GM12878 (cell line): ENCODE data around the gene HS3ST2. TPM values are rescaled to one million over a fixed set of nuclear protein-coding genes. Genes with fewer than 3 reads are reported as not detected.
A peak's percentile ranks its signal among the peaks of the same experiment; 100 is the strongest.

ENCODE experiments used
- ATAC-seq: fragments of 200-7000 bp; cut with Tn5 transposase; 3 replicates; pipeline ENCODE4 v1.9.1; 2020; ENCODE audit warnings: mild to moderate bottlenecking, moderate library complexity
- BruUV-seq: library from RNA; stranded (reverse); fragments of 400-500 nt; replicated peaks from 2 replicates; lab custom pipeline; 2021; lab: Mats Ljungman, UMichigan
- CTCF ChIA-PET: fragments of 300-600 bp; sonication (Branson Sonifier 250); formaldehyde crosslinking; extraction: SDS; loops from one replicate; lab custom pipeline; 2021; ENCODE audit warnings: inconsistent platforms; lab: Yijun Ruan, JAX
- POLR2A ChIA-PET: fragments of 350-600 bp; formaldehyde crosslinking; extraction: SDS; loops from one replicate; lab custom pipeline; 2021; ENCODE audit warnings: inconsistent platforms; lab: Charles Lee
- RAD21 ChIA-PET: fragments of 300-600 bp; sonication (Branson Sonifier 250); formaldehyde crosslinking; loops from one replicate; lab custom pipeline; 2023; ENCODE audit warnings: antibody characterized with exemption; ENCODE audit not compliant: unreplicated experiment; lab: Charles Lee
- SMC1A ChIA-PET: fragments of 300-600 bp; sonication (Branson Sonifier 250); formaldehyde crosslinking; loops from one replicate; lab custom pipeline; 2023; ENCODE audit not compliant: unreplicated experiment, uncharacterized antibody; lab: Charles Lee
- DNase-seq: peaks from one replicate; pipeline ENCODE4 v3.0.0-alpha.2; 2011; ENCODE audit warnings: low read depth, low spot score
- FAIRE-seq: peaks from 3 replicates; lab custom pipeline; 2011; peaks lifted over from hg19 to GRCh38; lab: Jason Lieb, UNC
- H2AFZ ChIP-seq: 2 replicates; pipeline ENCODE4 v1.6.0; 2011; ENCODE audit warnings: low read depth, low read length, control low read depth; ENCODE audit not compliant: control insufficient read depth
- H3K27ac ChIP-seq: 2 replicates; pipeline ENCODE4 v1.5.1; 2011; ENCODE audit warnings: control low read depth; ENCODE audit not compliant: control insufficient read depth, insufficient read depth
- H3K27me3 ChIP-seq, 2 experiments: replicated peaks in 1 of 2; 2 replicates each; pipeline versions ENCODE4 v1.6.0 to v1.6.1; 2011; ENCODE audit warnings: low read length in 1 of 2; ENCODE audit not compliant: control insufficient read depth in 2 of 2, insufficient read depth in 2 of 2
- H3K36me3 ChIP-seq, 2 experiments: 2 replicates each; pipeline ENCODE4 v1.5.1; 2011; ENCODE audit warnings: low read length in 1 of 2; ENCODE audit not compliant: control insufficient read depth in 2 of 2, insufficient read depth in 2 of 2
- H3K4me1 ChIP-seq: 2 replicates; pipeline ENCODE4 v1.6.1; 2011; ENCODE audit warnings: mild to moderate bottlenecking, low read length, moderate library complexity, mixed read lengths; ENCODE audit not compliant: control insufficient read depth, insufficient read depth
- H3K4me2 ChIP-seq: 2 replicates; pipeline ENCODE4 v1.6.0; 2011; ENCODE audit warnings: control low read depth; ENCODE audit not compliant: control insufficient read depth, insufficient read depth
- H3K4me3 ChIP-seq: fragments of 200-600 bp; sonication (generic); 2 replicates; pipeline ENCODE4 v1.5.1; 2016
- H3K79me2 ChIP-seq: 2 replicates; pipeline ENCODE4 v1.6.0; 2011; ENCODE audit warnings: low read length; ENCODE audit not compliant: control insufficient read depth, insufficient read depth
- H3K9ac ChIP-seq: 2 replicates; pipeline ENCODE4 v1.8.0; 2011; ENCODE audit warnings: low read length, control low read depth, mixed read lengths; ENCODE audit not compliant: control insufficient read depth, insufficient read depth
- H3K9me3 ChIP-seq: replicated peaks from 3 replicates; pipeline ENCODE4 v1.5.1; 2011; ENCODE audit warnings: mild to moderate bottlenecking, low read length; ENCODE audit not compliant: control insufficient read depth, insufficient read depth
- H4K20me1 ChIP-seq: 2 replicates; pipeline ENCODE4 v1.6.0; 2011; ENCODE audit not compliant: control insufficient read depth, insufficient read depth
- BACH1 ChIP-seq: fragments of 450-650 bp; IDR thresholded peaks from 2 replicates; pipeline ENCODE4 v1.6.1; 2017; ENCODE audit warnings: mild to moderate bottlenecking, borderline replicate concordance
- ESRRA ChIP-seq: IDR thresholded peaks from 2 replicates; pipeline ENCODE4 v1.6.1; 2012; ENCODE audit warnings: mild to moderate bottlenecking, low read length, improper control_type of control experiment
- KDM1A ChIP-seq: fragments of 200-600 bp; sonication (generic); IDR thresholded peaks from 2 replicates; pipeline ENCODE4 v1.6.1; 2016; ENCODE audit warnings: borderline replicate concordance
- MYC ChIP-seq: IDR thresholded peaks from 2 replicates; pipeline ENCODE4 v1.6.1; 2011; ENCODE audit warnings: mild to moderate bottlenecking, low read length, moderate library complexity, inconsistent platforms; ENCODE audit not compliant: insufficient read depth, insufficient replicate concordance, insufficient read length, severe bottlenecking
- NFIC ChIP-seq: IDR thresholded peaks from 2 replicates; pipeline ENCODE4 v1.6.1; 2012; ENCODE audit warnings: low read depth, mild to moderate bottlenecking, inconsistent platforms, low read length, moderate library complexity
- NKRF ChIP-seq: fragments of 450-650 bp; conservative IDR thresholded peaks from 2 replicates; pipeline ENCODE4 v1.6.1; 2017; ENCODE audit warnings: mild to moderate bottlenecking, moderate library complexity
- PBX3 ChIP-seq: IDR thresholded peaks from 2 replicates; pipeline ENCODE4 v1.6.1; 2011; ENCODE audit warnings: mild to moderate bottlenecking, low read depth, low read length, moderate library complexity; ENCODE audit not compliant: insufficient replicate concordance
- PML ChIP-seq: IDR thresholded peaks from 2 replicates; pipeline ENCODE4 v1.6.1; 2012; ENCODE audit warnings: low read length, inconsistent platforms
- RAD51 ChIP-seq: fragments of 450-650 bp; IDR thresholded peaks from 2 replicates; pipeline ENCODE4 v1.6.1; 2016; ENCODE audit warnings: moderate library complexity, mild to moderate bottlenecking, inconsistent platforms
- RBBP5 ChIP-seq: fragments of 200-600 bp; sonication (generic); conservative IDR thresholded peaks from 2 replicates; pipeline ENCODE4 v1.6.1; 2016
- SIX5 ChIP-seq: IDR thresholded peaks from 2 replicates; pipeline ENCODE4 v1.6.1; 2011; ENCODE audit warnings: mild to moderate bottlenecking, low read depth, low read length, moderate library complexity; ENCODE audit not compliant: severe bottlenecking
- SMARCA5 ChIP-seq: fragments of 450-650 bp; IDR thresholded peaks from 2 replicates; pipeline ENCODE4 v1.6.1; 2017; ENCODE audit warnings: mild to moderate bottlenecking
- SUZ12 ChIP-seq: fragments of 200-600 bp; sonication (generic); IDR thresholded peaks from one replicate; pipeline ENCODE4 v1.6.1; 2018; ENCODE audit warnings: antibody characterized with exemption, mild to moderate bottlenecking; ENCODE audit not compliant: unreplicated experiment
- USF1 ChIP-seq: IDR thresholded peaks from 2 replicates; pipeline ENCODE4 v1.6.1; 2011; ENCODE audit warnings: borderline replicate concordance, low read depth, mild to moderate bottlenecking, moderate library complexity, mixed read lengths, low read length; ENCODE audit not compliant: insufficient read depth; ENCODE audit errors: extremely low read length
- ZNF384 ChIP-seq: IDR thresholded peaks from 2 replicates; pipeline ENCODE4 v1.6.1; 2012; ENCODE audit warnings: low read depth, mild to moderate bottlenecking, low read length, improper control_type of control experiment, borderline replicate concordance
- WGBS: methylation state at CpG from one replicate; pipeline ENCODE4 v1.1.6; 2016; ENCODE audit warnings: low lambda C conversion rate; ENCODE audit not compliant: insufficient replicate concordance, insufficient coverage; ENCODE audit errors: missing lambda C conversion rate; 5-methylcytosine and 5-hydroxymethylcytosine counted together
- in situ Hi-C: fragments of 300-500 bp; cut with MboI; formaldehyde crosslinking; loops from 9 replicates; pipeline ENCODE4 v1.14.3; 2018; ENCODE audit warnings: mixed read lengths
- intact Hi-C: fragments of 100-400 bp; cut with micrococcal nuclease; formaldehyde crosslinking; loops from one replicate; pipeline ENCODE4 v1.14.2; 2022; ENCODE audit not compliant: unreplicated experiment
- polyA plus RNA-seq, 11 experiments: library from polyadenylated mRNA; depleted of rRNA in 4 of 11; unstranded in 6 of 11; stranded (reverse) in 5 of 11; fragments of >200 nt; fragmentation: Nextera tagmentation in 4 of 11; fragmentation: Illumina TruSeq in 1 of 11; extraction: Ambion mirVana in 4 of 11; extraction: Trizol in 1 of 11; gene quantifications; 1 replicate in 1 of 11; 2 replicates in 10 of 11; pipeline versions ENCODE4 v1.2.1 to v1.2.3, GENCODE V29; 2011 to 2016; ENCODE audit warnings: inconsistent platforms in 2 of 11, missing spikeins in 2 of 11, low read depth in 1 of 11
- total RNA-seq, 4 experiments: library from RNA; depleted of rRNA in 3 of 4; stranded (reverse); fragments of >200 nt in 3 of 4; fragmentation: Illumina TruSeq in 1 of 4; extraction: Trizol in 1 of 4; gene quantifications; 2 replicates each; pipeline versions ENCODE4 v1.2.1 to v1.2.3, GENCODE V29; 2013 to 2021

HS3ST2 gene
- total and polyA plus RNA-seq, 10 of the 15 experiments (the other 5 are each of a cell fraction or from before 2014, with no cell fraction given), result not detected

GRCh38 chr16:22844416-22844815 lies 30.5 kb downstream of the HS3ST2 start:
- ChIA-PET CTCF (interaction anchor here (0.5 kb wide), 1 partner anchor 215 kb away, joined by 5 read pairs; no protein-coding TSS in a partner anchor), SMC1A (no interaction called here), POLR2A (no interaction called here), RAD21 (no interaction called here)
- Histone ChIP-seq H3K27ac (no peak overlapping the region), H3K9ac (no peak overlapping the region), H3K4me3 (no peak overlapping the region), H3K79me2 (no peaks in the 10 kb centered on the region), H3K4me1 (no peaks in the 10 kb centered on the region), H3K27me3 (peaks cover 0 to 1% of the 10 kb centered on the region in 2 experiments; a peak in 1 of 4 replicates), H3K4me2 (no peak overlapping the region), H3K9me3 (no peaks in the 10 kb centered on the region), H2AFZ (peak overlapping the region; percentile 29), H3K36me3 (no peaks in the 10 kb centered on the region), H4K20me1 (no peaks in the 10 kb centered on the region)
- BruUV-seq, result no TSS peak
- in situ Hi-C loops, result no loop called here
- no peak for FAIRE-seq
- TF ChIP-seq USF1 (no peak), RBBP5 (no peak)
- no peak for ATAC-seq
- DNase-seq, result no peak
- 35% methylated on average over 3 of the region's 3 CpGs for WGBS
- intact Hi-C loops, result no loop called here

- no peak for FAIRE-seq
- Histone ChIP-seq H3K27me3 (peaks cover 0 to 2% of the 10 kb centered on the region in 2 experiments; a peak in 1 of 4 replicates), H3K4me2 (no peak overlapping the region), H3K9ac (no peak overlapping the region), H2AFZ (no peak overlapping the region), H3K9me3 (no peaks in the 10 kb centered on the region), H3K36me3 (no peaks in the 10 kb centered on the region), H3K27ac (no peak overlapping the region), H3K79me2 (no peaks in the 10 kb centered on the region), H3K4me1 (no peaks in the 10 kb centered on the region), H4K20me1 (no peaks in the 10 kb centered on the region), H3K4me3 (no peak overlapping the region)
- ATAC-seq, result no peak
- no TSS peak for BruUV-seq
- intact Hi-C loops, result no loop called here
- in situ Hi-C loops, result no loop called here
- CTCF ChIA-PET, result no interaction called here
- WGBS, result 0% methylated on average over 3 of the region's 3 CpGs
- no peak for DNase-seq
- POLR2A ChIA-PET, result interaction anchor here (0.6 kb wide), 1 partner anchor 856 kb away, joined by 3 read pairs; no protein-coding TSS in a partner anchor
- RAD21 ChIA-PET, result no interaction called here
- SMC1A ChIA-PET, result interaction anchor here (0.7 kb wide), 1 partner anchor 17 kb away, joined by 4 read pairs; no protein-coding TSS in a partner anchor
- TF ChIP-seq MYC (no peak), SMARCA5 (no peak), ESRRA (no peak), PML (no peak), BACH1 (no peak), RAD51 (no peak), NKRF (no peak), SUZ12 (no peak), ZNF384 (no peak), PBX3 (no peak), NFIC (no peak), KDM1A (no peak), SIX5 (no peak)
Measured at GRCh38 chr16:22847100-22847499, 33.1 kb downstream of the HS3ST2 start.
